GM18526 (cell line): ENCODE measurements around the gene RAPGEF5.

Experiments used
- POLR2A ChIP-seq: IDR thresholded peaks from 3 replicates; pipeline ENCODE4 v1.6.1; 2011; ENCODE audit not compliant: insufficient read length; ENCODE audit errors: extremely low read depth

Gene RAPGEF5

DNA sequence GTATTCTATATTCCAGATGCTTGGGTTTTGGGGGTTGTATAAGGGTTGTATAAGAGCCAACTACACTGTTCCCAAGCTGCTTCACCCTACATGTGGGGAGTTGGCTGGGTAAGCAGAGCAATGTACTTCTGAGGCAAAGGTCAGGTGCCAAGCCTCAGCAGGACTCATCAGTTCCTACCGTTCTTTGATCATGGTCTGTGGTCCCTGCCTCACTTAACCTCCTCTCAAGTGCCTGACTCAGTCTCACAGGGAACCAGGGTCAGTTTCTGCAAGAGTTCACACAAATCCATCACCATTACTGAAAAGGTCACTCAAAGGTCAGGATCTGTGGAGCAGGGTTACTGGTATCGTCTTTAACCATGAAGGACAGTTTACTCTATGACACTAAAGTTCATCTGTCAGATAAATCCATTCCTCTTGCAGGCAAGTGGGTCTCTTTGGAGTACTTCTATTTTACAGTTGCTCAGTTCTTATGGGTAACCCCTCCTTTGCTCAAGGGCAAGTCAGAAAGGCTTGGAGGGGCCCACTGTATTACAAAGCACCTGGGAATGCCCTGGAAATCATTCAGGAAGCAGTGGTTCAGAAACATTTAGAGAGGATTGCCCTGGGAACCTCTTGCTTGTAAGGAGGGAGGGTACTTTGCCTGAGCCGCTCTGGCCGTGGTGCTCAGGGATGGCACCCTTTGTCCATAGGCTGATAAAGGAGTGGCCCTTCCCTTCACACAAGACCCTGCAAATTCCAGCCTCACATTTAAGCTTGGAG lies 227.0 kb downstream of the RAPGEF5 start:
- no peak for TF ChIP-seq POLR2A

DNA sequence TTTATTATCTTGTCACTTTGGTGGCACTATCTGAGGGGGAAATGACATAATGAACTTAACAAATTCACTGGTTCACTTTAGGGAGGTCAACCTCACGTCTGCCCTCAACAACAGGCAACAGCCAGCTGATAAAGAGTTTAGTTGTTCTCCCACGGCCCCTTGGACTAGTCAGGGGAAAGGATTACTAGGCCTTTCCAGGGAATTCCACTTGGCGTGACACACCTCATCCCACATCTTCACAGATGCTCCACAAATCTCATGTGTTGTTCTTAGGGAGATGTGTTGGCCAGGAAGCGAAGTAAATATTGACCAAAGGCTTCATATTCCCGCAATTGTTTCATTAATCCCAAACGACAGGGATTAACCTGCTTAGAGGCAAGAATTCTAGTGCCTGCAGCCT lies 227.8 kb downstream of the RAPGEF5 start:
- no peak for TF ChIP-seq POLR2A

DNA sequence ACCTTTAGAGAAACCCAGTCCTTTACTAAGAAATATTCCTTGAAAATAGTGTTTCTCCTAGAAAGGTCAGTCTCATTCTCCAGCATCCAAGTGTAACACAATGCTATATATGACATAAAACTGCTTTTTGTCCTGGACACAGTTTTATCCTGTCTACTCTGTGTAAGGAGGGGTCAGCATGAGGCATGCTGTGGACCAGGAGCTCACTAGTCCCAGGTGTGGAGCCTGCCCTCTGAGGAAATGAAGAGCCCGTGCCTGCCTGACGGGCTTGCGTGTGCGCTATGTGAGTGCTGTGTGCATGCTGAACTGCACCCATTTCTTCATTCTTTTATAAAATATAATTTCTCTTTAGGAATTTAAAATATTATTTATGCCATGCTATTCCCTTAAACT lies 228.4 kb downstream of the RAPGEF5 start:
- TF ChIP-seq POLR2A = no peak

DNA sequence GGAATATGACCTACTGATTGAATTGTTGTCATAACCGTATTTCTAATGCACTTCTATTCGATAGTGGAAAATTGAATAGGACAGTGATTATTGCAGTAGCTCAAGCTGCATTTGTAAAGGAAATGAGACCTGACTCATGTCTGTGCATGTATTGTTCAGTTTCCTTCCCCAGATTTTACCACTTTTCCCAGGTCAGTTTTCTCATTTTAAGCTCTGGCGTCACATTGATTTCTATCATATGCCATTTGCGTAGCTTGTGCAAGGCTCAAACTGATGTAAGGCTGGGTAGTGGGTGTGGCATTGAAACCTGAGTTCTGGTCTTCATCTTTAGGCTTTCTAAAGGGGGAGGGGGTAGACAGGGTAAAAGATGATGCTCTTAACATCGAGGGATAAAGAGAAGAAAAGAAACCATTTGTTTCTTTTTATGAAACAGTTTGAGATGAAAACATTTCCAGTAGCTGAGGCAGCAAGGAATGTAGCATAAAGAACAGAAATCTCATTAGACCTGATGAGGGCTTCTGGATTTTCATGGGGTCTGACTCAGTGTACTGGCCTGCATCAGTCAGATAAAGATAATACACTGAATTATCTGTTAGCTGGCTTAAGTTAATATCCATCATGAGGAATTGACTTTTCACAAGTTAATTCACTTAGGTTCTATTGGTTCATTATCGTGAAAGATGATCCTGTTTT lies 229.0 kb downstream of the RAPGEF5 start:
- TF ChIP-seq POLR2A = no peak

DNA sequence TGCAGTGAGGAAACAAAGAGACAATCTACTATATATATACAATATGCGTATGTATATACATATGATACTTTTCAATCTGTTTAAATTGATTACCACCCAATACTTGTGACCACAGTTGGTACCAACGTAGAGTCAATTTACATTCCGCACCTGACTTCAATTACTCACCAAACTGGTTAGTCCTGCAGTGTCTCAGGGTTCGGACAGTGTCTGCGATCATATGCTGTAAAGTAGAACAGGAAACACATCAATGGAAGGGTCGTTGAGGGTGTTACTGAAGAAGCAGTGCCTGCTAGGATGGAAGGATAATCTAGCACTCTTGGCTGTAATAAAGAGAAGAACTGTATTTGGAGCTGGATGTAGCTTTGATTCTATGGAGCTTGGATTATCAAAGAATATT lies 231.5 kb downstream of the RAPGEF5 start:
- no peak for TF ChIP-seq POLR2A

DNA sequence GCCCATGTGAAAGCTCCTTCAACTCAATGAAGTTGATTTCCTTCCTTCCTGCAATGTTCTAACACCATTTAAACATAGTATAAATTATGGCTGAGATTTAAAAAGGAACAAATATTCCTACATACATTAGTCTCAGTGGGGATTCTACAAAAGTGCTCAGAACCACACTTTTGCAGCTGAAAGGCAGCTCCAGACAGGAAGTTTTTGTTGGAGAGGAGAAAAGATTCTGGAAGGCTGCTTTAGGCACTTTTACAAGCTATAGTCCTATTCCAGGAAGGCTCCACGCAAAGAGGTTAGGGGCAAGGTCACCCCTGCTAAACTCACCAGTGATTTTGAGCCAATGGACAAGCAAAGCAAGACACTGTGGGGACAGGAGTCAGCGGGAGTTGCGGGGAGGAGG lies 232.0 kb downstream of the RAPGEF5 start:
- no peak for TF ChIP-seq POLR2A

DNA sequence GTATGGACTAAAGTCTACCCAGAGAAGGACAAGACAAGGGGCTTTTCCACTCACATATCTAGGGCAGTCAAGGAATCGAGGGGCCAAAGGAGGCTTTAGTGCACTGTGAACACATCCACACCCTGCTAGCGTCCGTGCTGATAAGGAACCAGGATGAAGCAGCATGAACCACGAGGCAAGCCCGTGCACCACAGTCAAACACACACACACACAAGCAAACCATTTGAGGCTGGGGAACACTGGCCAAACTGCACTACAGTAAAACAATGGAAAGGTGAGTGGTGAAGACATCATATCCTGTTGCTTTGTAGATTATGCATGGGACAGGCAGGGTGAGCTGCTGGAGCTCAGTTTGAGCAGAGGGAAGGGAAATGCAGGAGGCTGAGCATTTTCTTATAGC lies 233.8 kb downstream of the RAPGEF5 start:
- no peak for TF ChIP-seq POLR2A

DNA sequence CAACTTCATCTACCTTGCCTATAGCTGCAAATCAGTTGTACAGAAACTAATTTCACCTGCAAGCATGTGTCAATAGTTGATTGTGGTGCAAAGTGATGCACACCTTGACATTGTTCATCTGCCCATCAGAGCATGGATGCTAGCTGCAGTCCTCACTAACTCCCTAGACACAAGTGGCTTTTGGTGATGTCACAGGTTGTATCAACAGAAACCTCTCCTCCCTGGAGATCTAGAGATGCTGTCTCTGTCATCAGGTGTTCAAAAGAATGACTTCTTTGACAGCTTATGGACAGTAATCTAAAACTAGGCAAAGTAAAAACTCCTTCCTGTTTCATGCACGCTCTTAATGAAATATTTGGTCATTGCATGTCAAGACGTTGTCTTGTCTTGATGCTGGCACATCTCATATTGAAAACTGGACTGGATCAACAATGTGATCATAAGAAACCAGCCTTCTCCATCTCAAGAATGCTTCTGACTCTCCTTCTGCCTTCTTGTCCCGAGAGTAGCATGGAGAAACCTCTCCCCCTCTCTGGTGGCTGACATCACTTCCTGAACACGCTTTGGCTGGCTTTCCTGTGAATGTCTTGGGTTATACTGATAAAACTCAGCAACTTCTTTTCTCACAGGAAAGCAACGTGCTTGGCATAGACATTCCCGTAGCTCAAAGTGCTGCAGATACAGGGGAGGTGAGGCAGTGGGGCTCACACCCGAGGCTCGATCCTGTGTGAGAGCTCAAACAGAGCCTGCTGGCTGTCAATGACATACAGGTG lies 235.1 kb downstream of the RAPGEF5 start:
- no peak for TF ChIP-seq POLR2A

DNA sequence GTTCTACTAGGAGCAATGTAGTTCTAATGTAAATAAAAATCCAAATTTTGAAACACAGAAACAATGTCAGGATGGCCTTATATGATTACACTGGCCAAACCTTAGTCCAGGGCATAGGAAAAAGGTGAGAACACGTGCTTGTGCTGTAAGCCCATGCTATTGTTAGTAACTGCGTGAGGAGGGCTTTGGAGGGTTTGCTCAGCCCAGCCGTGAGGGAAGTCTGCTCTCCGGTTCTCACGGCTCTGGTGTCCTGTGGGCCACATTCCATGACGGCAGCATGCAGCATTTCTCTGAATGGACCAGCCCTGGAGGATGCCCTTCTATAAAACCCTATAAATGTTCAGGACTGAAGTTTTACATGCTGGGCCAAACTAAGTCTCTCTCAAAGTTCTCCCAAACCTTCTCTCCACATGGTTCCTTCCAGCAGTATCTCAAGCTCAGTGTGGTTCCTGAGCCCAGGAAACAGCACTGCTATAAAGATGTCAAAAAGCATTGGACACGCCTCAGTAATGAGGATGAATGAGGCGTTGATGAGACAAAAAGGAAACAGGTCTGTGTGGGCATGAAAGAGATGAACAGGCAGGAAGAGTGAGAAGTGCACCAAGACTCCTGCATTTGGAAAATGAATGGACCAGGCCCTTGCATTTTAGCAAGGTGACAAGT lies 236.4 kb downstream of the RAPGEF5 start:
- TF ChIP-seq POLR2A = no peak

DNA sequence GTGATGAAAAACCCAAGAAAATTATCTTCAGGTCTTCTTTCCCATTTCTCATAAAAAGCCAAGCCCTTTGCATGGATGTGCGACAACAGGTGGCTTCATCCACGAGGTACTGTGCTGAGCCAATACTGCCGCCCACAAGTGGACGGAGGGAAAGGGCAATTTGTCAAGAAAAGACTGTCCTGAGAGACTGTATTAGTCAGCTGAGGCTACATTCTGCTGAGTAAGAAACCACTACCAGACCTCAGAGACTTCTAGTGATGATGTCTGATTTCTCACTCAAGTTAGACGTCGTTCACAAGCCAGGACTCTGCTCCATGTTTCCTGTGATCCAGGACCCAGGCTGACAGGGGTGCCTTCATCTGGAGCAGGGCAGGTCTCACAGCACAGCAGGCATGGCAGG lies 239.7 kb downstream of the RAPGEF5 start:
- no peak for TF ChIP-seq POLR2A

DNA sequence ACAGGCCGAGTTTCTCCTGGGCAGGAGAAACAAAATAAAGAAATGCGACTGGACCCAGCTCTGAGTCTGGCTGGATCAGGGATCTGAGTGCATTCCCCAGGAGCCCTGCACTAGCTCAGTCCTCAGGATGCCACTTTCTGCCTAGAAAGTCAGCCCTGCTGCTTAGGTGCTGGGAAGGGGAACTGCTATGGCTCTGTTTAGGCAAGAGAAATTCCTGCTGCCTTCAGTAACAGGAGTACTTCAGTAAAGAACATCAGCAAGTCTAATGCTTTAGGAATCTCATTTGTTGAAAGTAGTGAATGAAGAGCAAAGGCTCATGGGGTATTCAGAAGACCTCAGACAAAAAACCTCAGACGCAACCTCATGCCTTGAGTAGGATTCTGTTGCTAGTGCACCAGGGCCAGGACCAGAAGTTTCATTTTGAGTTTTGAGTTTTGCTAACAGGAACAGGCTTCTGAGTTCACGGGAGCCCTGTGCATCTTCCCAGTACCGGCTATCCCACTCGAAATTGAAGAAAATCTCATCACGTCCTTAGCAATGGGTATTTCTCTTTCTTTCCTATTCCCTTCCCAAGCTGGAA lies 240.4 kb downstream of the RAPGEF5 start:
- no peak for TF ChIP-seq POLR2A

DNA sequence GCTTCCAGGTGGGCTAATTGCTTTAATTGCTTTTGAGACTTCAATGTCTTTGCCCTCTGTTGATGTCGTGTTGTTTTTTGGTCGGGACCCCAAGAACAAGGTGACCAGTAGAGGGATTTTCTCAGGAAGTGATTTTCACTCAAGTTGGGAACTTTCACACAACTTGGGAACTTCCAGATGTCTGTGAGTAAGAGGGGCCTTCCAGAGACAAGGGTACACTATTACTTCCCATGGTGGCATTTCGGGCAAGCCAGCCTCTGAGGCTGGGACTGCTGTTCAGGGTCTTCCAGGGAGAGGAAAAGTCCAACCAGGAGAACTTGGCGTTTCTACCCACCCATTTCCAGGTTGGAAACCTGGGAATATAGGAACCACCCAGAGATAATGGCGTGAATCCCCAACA lies 241.3 kb downstream of the RAPGEF5 start:
- no peak for TF ChIP-seq POLR2A

DNA sequence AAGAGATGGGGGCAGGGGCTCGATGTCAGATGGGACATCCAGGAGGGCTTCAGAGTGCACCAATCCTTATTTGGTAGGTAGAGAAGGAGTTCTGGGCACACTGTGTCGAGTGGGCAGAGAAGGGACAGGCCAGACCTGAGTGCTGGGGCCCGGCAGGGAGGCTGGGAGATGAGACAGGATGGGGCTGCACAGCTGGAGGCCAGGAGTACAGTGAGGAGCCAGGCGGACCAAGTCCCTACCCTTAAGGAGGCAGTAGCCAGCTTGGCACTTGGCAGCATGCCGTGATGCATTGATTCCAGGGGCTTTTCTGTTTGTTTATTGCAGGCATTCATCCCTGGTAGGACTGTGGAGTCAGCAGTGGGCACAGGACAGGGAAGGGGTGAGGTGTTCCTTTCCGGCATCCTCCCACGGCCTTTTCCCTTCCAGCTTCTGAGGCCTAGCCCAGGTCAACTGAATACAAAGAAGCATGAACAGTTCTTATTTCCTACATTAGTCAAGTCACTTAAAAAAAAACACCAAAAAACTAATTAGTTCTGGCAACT lies 242.4 kb downstream of the RAPGEF5 start:
- TF ChIP-seq POLR2A = no peak

DNA sequence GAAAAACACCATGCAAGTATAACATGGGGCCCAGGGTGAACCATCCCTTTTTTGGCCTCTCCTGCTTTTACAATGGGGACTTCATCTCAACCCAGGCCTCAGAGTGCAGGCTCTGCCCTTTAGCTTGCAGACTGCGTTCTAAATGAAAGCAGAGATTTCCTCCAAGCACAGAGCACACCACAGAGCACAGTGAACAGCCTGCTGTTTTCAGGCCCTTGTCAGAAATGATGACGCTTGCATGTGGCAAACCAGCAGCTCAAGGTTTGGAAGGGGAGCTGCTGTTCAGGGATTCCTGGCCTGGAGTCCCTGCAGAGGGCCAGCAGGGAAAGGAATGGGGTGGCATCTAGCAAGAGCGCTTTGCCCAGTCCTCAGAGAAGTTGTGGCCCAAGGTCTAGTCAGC lies 243.9 kb downstream of the RAPGEF5 start:
- TF ChIP-seq POLR2A = no peak

DNA sequence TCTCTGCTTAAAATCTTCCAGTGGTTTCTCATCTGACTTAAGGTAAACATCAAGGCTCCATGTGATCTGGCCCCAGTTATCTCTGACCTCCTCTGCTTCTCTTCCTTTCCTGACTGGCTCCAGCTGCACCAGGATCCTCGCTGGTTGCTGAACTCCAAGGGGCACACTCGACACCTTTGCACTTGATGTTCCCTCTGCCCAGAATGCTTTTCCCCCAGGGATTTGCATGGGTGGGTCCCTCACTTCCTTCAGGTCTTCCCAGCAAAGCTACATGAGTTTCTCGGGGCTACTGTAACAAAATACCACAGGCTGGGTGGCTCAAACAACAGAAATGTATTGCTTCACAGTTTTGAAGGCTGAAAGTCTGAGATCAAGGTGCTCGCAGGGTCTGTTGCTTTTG lies 245.3 kb downstream of the RAPGEF5 start:
- no peak for TF ChIP-seq POLR2A
